SK-N-MC (cell line): ENCODE results near the gene IFI16.
"Not testable (repeated sequence)": the region's sequence is repeated elsewhere in the genome, so short reads cannot be mapped to it uniquely, and the experiment has no call there.

Experiments
- DNase-seq: peaks from one replicate; pipeline ENCODE4 v3.0.0-alpha.2; 2011; ENCODE audit warnings: low read depth, low spot score
- H3K27ac ChIP-seq: fragments of 200-600 bp; sonication (generic); 2 replicates; pipeline ENCODE4 v1.5.1; 2016; ENCODE audit warnings: mixed run types
- H3K36me3 ChIP-seq: fragments of 200-600 bp; sonication (generic); 2 replicates; pipeline ENCODE4 v1.6.1; 2017; ENCODE audit warnings: antibody characterized with exemption, low read length, mixed read lengths; ENCODE audit not compliant: insufficient read depth
- H3K4me3 ChIP-seq: fragments of 200-600 bp; sonication (generic); 2 replicates; pipeline ENCODE4 v1.5.1; 2016
- H3K9ac ChIP-seq: fragments of 200-600 bp; sonication (generic); 2 replicates; pipeline ENCODE4 v1.8.0; 2017; ENCODE audit warnings: mixed run types, mixed read lengths; ENCODE audit not compliant: insufficient read length
- H3K9me3 ChIP-seq: fragments of 200-600 bp; sonication (generic); 2 replicates; pipeline ENCODE4 v1.6.1; 2017; ENCODE audit warnings: low read depth, mild to moderate bottlenecking, antibody characterized with exemption, low read length, moderate library complexity, mixed read lengths
- EZH2 ChIP-seq: fragments of 200-600 bp; sonication (generic); IDR thresholded peaks from one replicate; pipeline ENCODE4 v1.6.1; 2017; ENCODE audit warnings: antibody characterized with exemption
- FOXP2 ChIP-seq: optimal IDR thresholded peaks from 2 replicates; pipeline ENCODE3; 2011; ENCODE audit warnings: mild to moderate bottlenecking, moderate library complexity; ENCODE audit not compliant: insufficient read depth; ENCODE audit errors: extremely low read length, control extremely low read depth
- POLR2AphosphoS5 ChIP-seq: IDR thresholded peaks from 2 replicates; pipeline ENCODE4 v1.6.1; 2012; ENCODE audit warnings: mild to moderate bottlenecking, low read depth, low read length, borderline replicate concordance

The IFI16 gene

GRCh38 chr1:159011751-159012150, 2.0 kb downstream of the IFI16 start:
- no peak overlapping the region for H3K27ac ChIP-seq
- peaks cover 26% of the 10 kb centered on the region for H3K36me3 ChIP-seq
- TF ChIP-seq EZH2 (no peak), FOXP2 (no peak), POLR2AphosphoS5 (no peak)
- peak overlapping the region; percentile 95 for H3K9ac ChIP-seq
- DNase-seq, result no peak
- H3K9me3 ChIP-seq, result no peaks in the 10 kb centered on the region
- H3K4me3 ChIP-seq, result peak overlapping the region; percentile 41

- no peak for DNase-seq
- Histone ChIP-seq H3K27ac (no peak overlapping the region), H3K36me3 (peaks cover 30% of the 10 kb centered on the region), H3K9me3 (no peaks in the 10 kb centered on the region), H3K4me3 (peak overlapping the region; percentile 41), H3K9ac (peak overlapping the region; percentile 95)
- no peak for TF ChIP-seq FOXP2
- no peak for TF ChIP-seq EZH2
- no peak for TF ChIP-seq POLR2AphosphoS5
Observed at GRCh38 chr1:159012495-159012894, 2.8 kb downstream of the IFI16 start.

- DNase-seq, result no peak
- no peak overlapping the region for H3K9ac ChIP-seq
- H3K27ac ChIP-seq, result no peak overlapping the region
- H3K36me3 ChIP-seq, result peaks cover 43% of the 10 kb centered on the region
- no peak overlapping the region for H3K4me3 ChIP-seq
- TF ChIP-seq EZH2 (no peak), FOXP2 (no peak), POLR2AphosphoS5 (no peak)
- no peaks in the 10 kb centered on the region for H3K9me3 ChIP-seq
Observed at GRCh38 chr1:159014003-159014571, 4.4 kb downstream of the IFI16 start.

- TF ChIP-seq POLR2AphosphoS5 (no peak), FOXP2 (no peak), EZH2 (no peak)
- H3K36me3 ChIP-seq, result peaks cover 46% of the 10 kb centered on the region
- no peak for DNase-seq
- no peaks in the 10 kb centered on the region for H3K9me3 ChIP-seq
- H3K27ac ChIP-seq, result no peak overlapping the region
- no peak overlapping the region for H3K4me3 ChIP-seq
- H3K9ac ChIP-seq, result no peak overlapping the region
Observed at GRCh38 chr1:159014851-159015250, 5.1 kb downstream of the IFI16 start.

GRCh38 chr1:159015440-159015909, 5.8 kb downstream of the IFI16 start:
- no peak for DNase-seq
- no peak overlapping the region for H3K4me3 ChIP-seq
- TF ChIP-seq FOXP2 (no peak), EZH2 (no peak), POLR2AphosphoS5 (no peak)
- peaks cover 52% of the 10 kb centered on the region for H3K36me3 ChIP-seq
- H3K9me3 ChIP-seq, result no peaks in the 10 kb centered on the region
- H3K9ac ChIP-seq, result no peak overlapping the region
- H3K27ac ChIP-seq, result no peak overlapping the region

- H3K27ac ChIP-seq, result no peak overlapping the region
- peaks cover 19% of the 10 kb centered on the region for H3K36me3 ChIP-seq
- H3K9me3 ChIP-seq, result no peaks in the 10 kb centered on the region
- no peak for DNase-seq
- no peak for TF ChIP-seq EZH2
- no peak for TF ChIP-seq POLR2AphosphoS5
- TF ChIP-seq FOXP2, result no peak
- H3K4me3 ChIP-seq, result no peak overlapping the region
- H3K9ac ChIP-seq, result no peak overlapping the region
Observed at GRCh38 chr1:159023723-159024122, 14.0 kb downstream of the IFI16 start.

GRCh38 chr1:159025043-159025442, 15.3 kb downstream of the IFI16 start:
- DNase-seq, result no peak
- Histone ChIP-seq H3K4me3 (no peak overlapping the region), H3K9me3 (no peaks in the 10 kb centered on the region), H3K36me3 (peaks cover 11% of the 10 kb centered on the region), H3K27ac (no peak overlapping the region), H3K9ac (no peak overlapping the region)
- no peak for TF ChIP-seq FOXP2
- TF ChIP-seq POLR2AphosphoS5, result no peak
- TF ChIP-seq EZH2, result no peak

- H3K9me3 ChIP-seq, H3K36me3 ChIP-seq, H3K27ac ChIP-seq, H3K9ac ChIP-seq, DNase-seq, H3K4me3 ChIP-seq: not testable (repeated sequence)
Observed at GRCh38 chr1:159026841-159027240, 17.1 kb downstream of the IFI16 start.

GRCh38 chr1:159030311-159030710, 20.6 kb downstream of the IFI16 start:
- Histone ChIP-seq H3K36me3 (peaks cover 31% of the 10 kb centered on the region), H3K9ac (no peak overlapping the region), H3K27ac (no peak overlapping the region), H3K9me3 (no peaks in the 10 kb centered on the region), H3K4me3 (no peak overlapping the region)
- no peak for TF ChIP-seq EZH2
- no peak for TF ChIP-seq FOXP2
- TF ChIP-seq POLR2AphosphoS5, result no peak
- no peak for DNase-seq
